WI38 (cell line): ENCODE data around the gene DXO.

Experiments used
- H3K4me3 ChIP-seq: 2 replicates; pipeline ENCODE4 v1.5.1; 2011; ENCODE audit warnings: low read depth, mild to moderate bottlenecking, control low read depth, low read length
- TF ChIP-seq, protein P1 (sequence below): IDR thresholded peaks from 2 replicates; pipeline ENCODE4 v1.5.1; 2012; ENCODE audit warnings: low read depth, mild to moderate bottlenecking, control low read depth, low read length

DXO gene

DNA sequence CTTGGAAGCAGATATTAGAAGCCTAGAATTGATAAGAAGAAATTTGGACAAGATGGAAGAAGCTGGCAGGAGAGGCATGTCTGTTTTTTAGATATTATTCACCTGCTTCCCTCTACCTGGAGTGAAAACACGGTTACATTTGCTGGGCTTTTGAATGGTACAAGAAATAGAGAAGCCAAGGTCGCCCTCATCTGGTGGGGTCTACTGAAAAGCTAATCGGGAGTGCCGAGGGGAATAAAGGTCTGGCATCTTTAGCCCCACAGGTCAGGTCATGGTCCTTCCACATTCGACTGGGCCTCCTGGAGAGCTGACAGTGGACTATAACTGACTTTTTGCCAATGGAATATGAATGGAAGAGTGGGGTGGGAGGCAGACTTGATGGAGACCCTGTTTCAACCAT is 49.0 kb downstream of the DXO start:
- H3K4me3 ChIP-seq, result no peak overlapping the region
- TF ChIP-seq, protein P1, sequence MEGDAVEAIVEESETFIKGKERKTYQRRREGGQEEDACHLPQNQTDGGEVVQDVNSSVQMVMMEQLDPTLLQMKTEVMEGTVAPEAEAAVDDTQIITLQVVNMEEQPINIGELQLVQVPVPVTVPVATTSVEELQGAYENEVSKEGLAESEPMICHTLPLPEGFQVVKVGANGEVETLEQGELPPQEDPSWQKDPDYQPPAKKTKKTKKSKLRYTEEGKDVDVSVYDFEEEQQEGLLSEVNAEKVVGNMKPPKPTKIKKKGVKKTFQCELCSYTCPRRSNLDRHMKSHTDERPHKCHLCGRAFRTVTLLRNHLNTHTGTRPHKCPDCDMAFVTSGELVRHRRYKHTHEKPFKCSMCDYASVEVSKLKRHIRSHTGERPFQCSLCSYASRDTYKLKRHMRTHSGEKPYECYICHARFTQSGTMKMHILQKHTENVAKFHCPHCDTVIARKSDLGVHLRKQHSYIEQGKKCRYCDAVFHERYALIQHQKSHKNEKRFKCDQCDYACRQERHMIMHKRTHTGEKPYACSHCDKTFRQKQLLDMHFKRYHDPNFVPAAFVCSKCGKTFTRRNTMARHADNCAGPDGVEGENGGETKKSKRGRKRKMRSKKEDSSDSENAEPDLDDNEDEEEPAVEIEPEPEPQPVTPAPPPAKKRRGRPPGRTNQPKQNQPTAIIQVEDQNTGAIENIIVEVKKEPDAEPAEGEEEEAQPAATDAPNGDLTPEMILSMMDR, result no peak

GRCh38 chr6:31920811-31921210 is 51.1 kb downstream of the DXO start:
- no peak overlapping the region for H3K4me3 ChIP-seq
- TF ChIP-seq, protein P1, result no peak
